ENCODE data around the gene OLFM2.
A peak's percentile ranks its signal among the peaks of the same experiment; 100 is the strongest.
"Not testable (repeated sequence)": the region's sequence is repeated elsewhere in the genome, so short reads cannot be mapped to it uniquely, and the experiment has no call there.

The OLFM2 gene

GRCh38 chr19:9946528-9947125, 10.3 kb upstream of the OLFM2 start:
- H3K4me3 ChIP-seq (ENCODE audit: low read length); DNase-seq (ENCODE audit: low read depth, low spot score): not testable (repeated sequence)

- H3K4me3 ChIP-seq (ENCODE audit: low read length), result no peak overlapping the region
- no peak for DNase-seq (ENCODE audit: low read depth, low spot score)
Measured at GRCh38 chr19:9945319-9945966, 9.1 kb upstream of the OLFM2 start.

GRCh38 chr19:9943744-9944143, 7.4 kb upstream of the OLFM2 start:
- no peak overlapping the region for H3K4me3 ChIP-seq (ENCODE audit: low read length)
- no peak for DNase-seq (ENCODE audit: low read depth, low spot score)

- H3K4me3 ChIP-seq (ENCODE audit: low read length), result no peak overlapping the region
- no peak for DNase-seq (ENCODE audit: low read depth, low spot score)
Measured at GRCh38 chr19:9941671-9942070, 5.4 kb upstream of the OLFM2 start.

- no peak for DNase-seq (ENCODE audit: low read depth, low spot score)
- no peak overlapping the region for H3K4me3 ChIP-seq (ENCODE audit: low read length)
Measured at GRCh38 chr19:9941231-9941630, 4.9 kb upstream of the OLFM2 start.

- DNase-seq (ENCODE audit: low read depth, low spot score), result no peak
- H3K4me3 ChIP-seq (ENCODE audit: low read length), result no peak overlapping the region
Measured at GRCh38 chr19:9940778-9941177, 4.5 kb upstream of the OLFM2 start.

GRCh38 chr19:9939301-9939913, 3.1 kb upstream of the OLFM2 start:
- no peak for DNase-seq (ENCODE audit: low read depth, low spot score)
- no peak overlapping the region for H3K4me3 ChIP-seq (ENCODE audit: low read length)

GRCh38 chr19:9937001-9937411, 691 bp upstream of the OLFM2 start:
- DNase-seq (ENCODE audit: low read depth, low spot score), result no peak
- peak overlapping the region; percentile 40 for H3K4me3 ChIP-seq (ENCODE audit: low read length)

GRCh38 chr19:9935506-9936325, 599 bp downstream of the OLFM2 start:
- H3K4me3 ChIP-seq (ENCODE audit: low read length), result peak overlapping the region; percentile 21
- DNase-seq (ENCODE audit: low read depth, low spot score), result no peak

- peak; percentile 73 for DNase-seq (ENCODE audit: low read depth, low spot score)
Measured at GRCh38 chr19:9934132-9934950, 2.0 kb downstream of the OLFM2 start.

GRCh38 chr19:9932835-9933234, 3.5 kb downstream of the OLFM2 start:
- H3K4me3 ChIP-seq (ENCODE audit: low read length), result no peak overlapping the region
- no peak for DNase-seq (ENCODE audit: low read depth, low spot score)

More at GRCh38 chr19:9934132-9934950, 2.0 kb downstream of the OLFM2 start:
- H3K4me3 ChIP-seq (ENCODE audit: low read length), result no peak overlapping the region

- DNase-seq (ENCODE audit: low read depth, low spot score), result no peak
Measured at GRCh38 chr19:9931629-9932028, 4.7 kb downstream of the OLFM2 start.

GRCh38 chr19:9923440-9923839, 12.9 kb downstream of the OLFM2 start:
- no peak for DNase-seq (ENCODE audit: low read depth, low spot score)
- H3K4me3 ChIP-seq (ENCODE audit: low read length), result no peak overlapping the region

More at GRCh38 chr19:9931629-9932028, 4.7 kb downstream of the OLFM2 start:
- no peak overlapping the region for H3K4me3 ChIP-seq (ENCODE audit: low read length)

GRCh38 chr19:9922782-9923379, 13.4 kb downstream of the OLFM2 start:
- not testable (repeated sequence) for H3K4me3 ChIP-seq (ENCODE audit: low read length)

GRCh38 chr19:9917321-9917720, 19.0 kb downstream of the OLFM2 start:
- DNase-seq (ENCODE audit: low read depth, low spot score), result peak; percentile 35
- H3K4me3 ChIP-seq (ENCODE audit: low read length), result no peak overlapping the region

More at GRCh38 chr19:9922782-9923379, 13.4 kb downstream of the OLFM2 start:
- DNase-seq (ENCODE audit: low read depth, low spot score), result not testable (repeated sequence)

- no peak for DNase-seq (ENCODE audit: low read depth, low spot score)
Measured at GRCh38 chr19:9916719-9917118, 19.6 kb downstream of the OLFM2 start.

GRCh38 chr19:9914315-9915207, 21.8 kb downstream of the OLFM2 start:
- peak; percentile 56 for DNase-seq (ENCODE audit: low read depth, low spot score)
- peak overlapping the region; percentile 56 for H3K4me3 ChIP-seq (ENCODE audit: low read length)

More at GRCh38 chr19:9916719-9917118, 19.6 kb downstream of the OLFM2 start:
- no peak overlapping the region for H3K4me3 ChIP-seq (ENCODE audit: low read length)

- peak overlapping the region; percentile 56 for H3K4me3 ChIP-seq (ENCODE audit: low read length)
- DNase-seq (ENCODE audit: low read depth, low spot score), result no peak
Measured at GRCh38 chr19:9914001-9914314, 22.4 kb downstream of the OLFM2 start.
